SK-N-MC (cell line): ENCODE measurements around the gene GRIP1.

ENCODE experiments used
- DNase-seq: peaks from one replicate; pipeline ENCODE4 v3.0.0-alpha.2; 2011; ENCODE audit warnings: low read depth, low spot score
- H3K27ac ChIP-seq: fragments of 200-600 bp; sonication (generic); 2 replicates; pipeline ENCODE4 v1.5.1; 2016; ENCODE audit warnings: mixed run types
- H3K36me3 ChIP-seq: fragments of 200-600 bp; sonication (generic); 2 replicates; pipeline ENCODE4 v1.6.1; 2017; ENCODE audit warnings: antibody characterized with exemption, low read length, mixed read lengths; ENCODE audit not compliant: insufficient read depth
- H3K4me3 ChIP-seq: fragments of 200-600 bp; sonication (generic); 2 replicates; pipeline ENCODE4 v1.5.1; 2016
- H3K9ac ChIP-seq: fragments of 200-600 bp; sonication (generic); 2 replicates; pipeline ENCODE4 v1.8.0; 2017; ENCODE audit warnings: mixed run types, mixed read lengths; ENCODE audit not compliant: insufficient read length
- H3K9me3 ChIP-seq: fragments of 200-600 bp; sonication (generic); 2 replicates; pipeline ENCODE4 v1.6.1; 2017; ENCODE audit warnings: low read depth, mild to moderate bottlenecking, antibody characterized with exemption, low read length, moderate library complexity, mixed read lengths
- EZH2 ChIP-seq: fragments of 200-600 bp; sonication (generic); IDR thresholded peaks from one replicate; pipeline ENCODE4 v1.6.1; 2017; ENCODE audit warnings: antibody characterized with exemption
- FOXP2 ChIP-seq: optimal IDR thresholded peaks from 2 replicates; pipeline ENCODE3; 2011; ENCODE audit warnings: mild to moderate bottlenecking, moderate library complexity; ENCODE audit not compliant: insufficient read depth; ENCODE audit errors: extremely low read length, control extremely low read depth
- POLR2AphosphoS5 ChIP-seq: IDR thresholded peaks from 2 replicates; pipeline ENCODE4 v1.6.1; 2012; ENCODE audit warnings: mild to moderate bottlenecking, low read depth, low read length, borderline replicate concordance

The GRIP1 gene

DNA sequence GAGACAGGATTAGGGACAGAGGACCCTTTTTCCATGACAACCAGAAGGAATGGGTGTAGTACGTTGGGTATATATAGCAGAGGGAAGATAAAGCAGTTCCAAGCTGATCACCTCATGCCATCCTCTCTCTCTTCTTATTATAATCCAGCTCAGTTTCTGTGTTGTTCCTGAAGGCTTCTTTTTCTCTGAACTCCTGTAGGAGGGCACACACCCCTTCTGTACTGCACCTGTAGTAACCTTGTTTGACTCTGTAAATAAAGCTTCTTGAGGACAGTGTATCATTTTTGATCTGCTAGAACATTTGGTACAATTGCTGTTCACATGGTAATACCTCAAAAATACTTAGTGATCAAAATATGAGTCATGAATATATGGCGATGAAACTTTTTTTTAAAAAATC lies 343.1 kb downstream of the GRIP1 start:
- H3K4me3 ChIP-seq = no peak overlapping the region
- H3K36me3 ChIP-seq = no peaks in the 10 kb centered on the region; the same call in 1 of the 2 replicates
- no peaks in the 10 kb centered on the region for H3K9me3 ChIP-seq
- no peak for DNase-seq
- H3K9ac ChIP-seq = no peak overlapping the region
- TF ChIP-seq FOXP2 (no peak), POLR2AphosphoS5 (no peak), EZH2 (no peak)
- no peak overlapping the region for H3K27ac ChIP-seq

DNA sequence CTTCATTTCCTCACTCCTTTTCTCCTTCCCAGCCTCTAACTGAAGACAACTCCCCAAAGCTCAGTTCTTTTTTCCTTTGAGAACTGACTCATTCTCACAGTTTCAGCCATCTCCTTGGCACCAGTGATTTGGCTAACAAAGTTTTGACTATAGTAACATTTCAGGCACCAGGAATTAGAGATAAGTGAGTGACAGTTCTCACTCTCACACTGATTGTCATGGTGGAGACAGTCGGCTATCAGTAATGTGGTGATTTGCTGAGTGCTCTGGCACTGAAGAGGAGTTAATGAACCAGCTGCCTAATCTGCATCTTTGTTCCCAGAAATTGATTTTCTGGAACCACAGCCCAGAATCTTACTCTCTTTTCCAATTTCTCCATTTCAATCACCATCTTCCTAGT lies 347.1 kb downstream of the GRIP1 start:
- H3K9ac ChIP-seq = no peak overlapping the region
- no peak for DNase-seq
- TF ChIP-seq POLR2AphosphoS5 (no peak), FOXP2 (no peak), EZH2 (no peak)
- H3K36me3 ChIP-seq = no peaks in the 10 kb centered on the region
- no peak overlapping the region for H3K27ac ChIP-seq
- no peaks in the 10 kb centered on the region for H3K9me3 ChIP-seq
- no peak overlapping the region for H3K4me3 ChIP-seq

DNA sequence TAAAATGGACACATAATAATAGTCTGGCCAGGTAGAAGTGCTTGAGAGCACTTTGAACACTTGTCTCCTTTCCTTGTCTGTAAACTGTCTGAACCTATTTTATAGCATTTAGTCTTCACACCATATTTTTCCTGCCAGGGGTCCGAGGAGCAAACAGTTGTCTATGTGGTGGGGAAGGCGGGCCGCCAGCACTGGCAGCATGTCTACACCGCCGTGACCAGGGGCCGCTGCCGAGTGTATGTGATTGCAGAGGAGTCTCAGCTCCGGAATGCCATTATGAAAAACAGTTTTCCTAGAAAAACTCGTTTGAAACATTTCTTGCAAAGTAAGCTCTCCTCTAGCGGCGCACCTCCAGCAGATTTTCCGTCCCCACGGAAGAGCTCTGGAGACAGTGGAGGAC lies 347.9 kb downstream of the GRIP1 start:
- no peak overlapping the region for H3K9ac ChIP-seq
- H3K36me3 ChIP-seq = no peaks in the 10 kb centered on the region
- TF ChIP-seq POLR2AphosphoS5 = no peak
- TF ChIP-seq EZH2 = no peak
- TF ChIP-seq FOXP2 = no peak
- H3K4me3 ChIP-seq = no peak overlapping the region
- H3K9me3 ChIP-seq = no peaks in the 10 kb centered on the region
- DNase-seq = no peak
- no peak overlapping the region for H3K27ac ChIP-seq

DNA sequence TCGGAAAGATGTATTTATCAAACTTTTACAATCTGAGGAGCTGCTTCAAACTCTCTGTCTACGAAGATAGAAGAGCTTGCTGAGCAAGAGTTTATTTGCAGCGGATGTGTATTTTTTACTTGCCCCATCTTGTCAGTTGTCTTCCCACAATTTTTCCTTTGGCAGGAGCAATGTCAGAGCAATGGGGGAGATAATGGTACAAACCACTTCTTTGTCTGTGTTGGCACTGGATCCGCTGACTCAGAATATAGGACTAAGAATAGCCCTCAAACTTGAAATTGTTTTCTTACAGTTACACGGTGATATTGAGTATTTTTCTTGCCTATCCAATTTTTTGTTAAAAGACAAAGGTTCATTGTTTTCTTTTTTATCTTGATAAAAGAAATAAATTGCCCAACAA lies 348.9 kb downstream of the GRIP1 start:
- H3K4me3 ChIP-seq = no peak overlapping the region
- no peak for TF ChIP-seq POLR2AphosphoS5
- no peak for TF ChIP-seq EZH2
- TF ChIP-seq FOXP2 = no peak
- no peak overlapping the region for H3K9ac ChIP-seq
- no peak for DNase-seq
- no peaks in the 10 kb centered on the region for H3K9me3 ChIP-seq
- no peak overlapping the region for H3K27ac ChIP-seq
- H3K36me3 ChIP-seq = no peaks in the 10 kb centered on the region

DNA sequence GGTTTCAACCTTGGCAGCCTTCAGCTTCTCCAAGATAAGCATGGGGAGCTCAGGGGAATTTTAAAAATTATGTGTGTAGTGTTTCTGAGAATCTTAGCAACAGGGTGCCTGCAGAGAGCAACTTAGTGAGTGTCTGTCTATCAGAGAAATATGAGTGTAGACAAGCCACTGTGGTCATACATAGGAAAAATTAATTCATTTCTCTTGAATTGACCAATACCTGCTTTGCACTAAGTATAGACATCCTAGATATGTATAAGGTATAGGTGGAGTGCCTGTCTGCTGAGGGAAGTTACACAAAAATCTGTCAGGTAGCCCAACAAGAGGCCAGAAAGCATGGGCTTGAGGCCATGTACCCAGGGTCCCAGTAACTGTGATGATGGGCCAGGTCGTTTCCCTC lies 355.9 kb downstream of the GRIP1 start:
- H3K4me3 ChIP-seq = no peak overlapping the region
- DNase-seq = no peak
- H3K9ac ChIP-seq = no peak overlapping the region
- no peaks in the 10 kb centered on the region for H3K9me3 ChIP-seq
- H3K36me3 ChIP-seq = no peaks in the 10 kb centered on the region
- H3K27ac ChIP-seq = no peak overlapping the region
- TF ChIP-seq EZH2 (no peak), POLR2AphosphoS5 (no peak), FOXP2 (no peak)

DNA sequence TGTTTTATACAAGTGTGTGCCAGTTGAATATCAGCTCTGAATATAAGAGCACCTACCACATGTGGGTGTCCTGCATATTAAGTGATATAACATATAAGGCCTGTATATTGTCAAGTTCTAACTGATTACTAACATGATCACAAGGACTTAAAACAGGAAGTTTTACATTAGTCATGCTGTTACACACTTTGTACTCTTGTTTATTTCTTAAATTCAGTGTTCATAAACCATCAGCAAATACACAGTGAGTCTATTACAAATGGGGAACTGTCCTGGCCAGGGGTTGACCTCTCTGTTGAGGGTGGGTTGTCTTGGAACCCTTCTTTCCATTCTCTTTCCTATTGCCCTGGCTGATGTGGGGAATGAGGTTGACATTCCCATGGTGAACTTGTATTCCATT lies 357.4 kb downstream of the GRIP1 start:
- no peak for DNase-seq
- no peaks in the 10 kb centered on the region for H3K36me3 ChIP-seq
- no peaks in the 10 kb centered on the region for H3K9me3 ChIP-seq
- H3K4me3 ChIP-seq = no peak overlapping the region
- no peak overlapping the region for H3K9ac ChIP-seq
- no peak for TF ChIP-seq EZH2
- TF ChIP-seq FOXP2 = no peak
- TF ChIP-seq POLR2AphosphoS5 = no peak
- H3K27ac ChIP-seq = no peak overlapping the region

DNA sequence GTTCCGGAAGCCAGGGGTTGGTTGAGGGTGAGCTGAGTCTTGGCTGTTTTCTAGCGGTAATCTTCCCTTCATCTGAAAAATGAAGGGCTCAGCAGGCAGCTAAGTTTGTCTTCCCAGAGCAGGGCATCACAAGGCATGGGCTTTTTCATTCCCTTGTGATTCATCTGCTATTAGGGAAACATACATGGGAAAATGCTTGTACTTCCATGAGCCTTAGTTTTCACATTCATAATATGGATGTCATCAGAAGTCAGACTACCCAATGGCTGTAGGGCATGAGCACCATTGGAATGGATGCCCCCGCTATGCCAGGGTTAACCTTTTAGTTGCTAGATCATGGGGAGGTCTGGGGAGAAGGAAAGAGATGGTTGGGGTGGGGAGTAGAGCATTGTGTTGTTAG lies 357.9 kb downstream of the GRIP1 start:
- no peak overlapping the region for H3K4me3 ChIP-seq
- TF ChIP-seq FOXP2 = no peak
- no peak for TF ChIP-seq POLR2AphosphoS5
- no peak for TF ChIP-seq EZH2
- H3K27ac ChIP-seq = no peak overlapping the region
- no peak overlapping the region for H3K9ac ChIP-seq
- H3K9me3 ChIP-seq = no peaks in the 10 kb centered on the region
- H3K36me3 ChIP-seq = no peaks in the 10 kb centered on the region
- no peak for DNase-seq

DNA sequence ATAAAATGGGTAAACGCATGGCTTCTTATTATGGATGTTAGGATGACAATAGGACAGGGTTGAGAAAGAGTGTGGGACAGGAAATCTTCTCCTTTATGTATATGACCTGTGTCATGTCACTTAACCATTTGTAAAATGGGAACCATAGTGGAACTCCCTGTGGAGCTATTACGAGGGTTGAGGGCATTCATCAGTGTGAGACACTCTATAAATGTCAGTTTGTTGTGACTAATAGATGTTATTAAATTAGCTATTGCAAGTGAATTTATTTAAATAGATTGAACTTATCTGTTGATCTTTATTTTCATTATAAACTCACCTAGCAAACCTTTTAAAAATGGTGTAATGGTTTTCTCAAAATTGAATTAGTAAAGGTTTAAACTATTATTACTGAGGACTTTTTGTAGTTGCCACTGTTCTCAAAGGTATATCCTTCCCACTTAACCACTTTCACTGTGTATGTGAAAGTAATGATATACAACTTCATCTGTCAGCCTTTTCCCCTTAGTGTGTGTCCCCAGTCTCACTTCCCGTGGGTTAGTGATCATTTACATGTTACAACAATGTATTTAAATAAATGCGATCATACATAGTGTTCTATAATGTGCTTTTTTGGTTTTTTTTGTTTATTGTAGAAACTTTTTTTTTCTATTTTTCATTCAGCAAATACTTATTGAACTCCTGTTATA lies 359.5 kb downstream of the GRIP1 start:
- Histone ChIP-seq H3K4me3 (no peak overlapping the region), H3K36me3 (no peaks in the 10 kb centered on the region), H3K9me3 (no peaks in the 10 kb centered on the region), H3K9ac (no peak overlapping the region), H3K27ac (no peak overlapping the region)
- TF ChIP-seq POLR2AphosphoS5 (no peak), EZH2 (no peak), FOXP2 (no peak)
- peak; percentile 6 for DNase-seq

DNA sequence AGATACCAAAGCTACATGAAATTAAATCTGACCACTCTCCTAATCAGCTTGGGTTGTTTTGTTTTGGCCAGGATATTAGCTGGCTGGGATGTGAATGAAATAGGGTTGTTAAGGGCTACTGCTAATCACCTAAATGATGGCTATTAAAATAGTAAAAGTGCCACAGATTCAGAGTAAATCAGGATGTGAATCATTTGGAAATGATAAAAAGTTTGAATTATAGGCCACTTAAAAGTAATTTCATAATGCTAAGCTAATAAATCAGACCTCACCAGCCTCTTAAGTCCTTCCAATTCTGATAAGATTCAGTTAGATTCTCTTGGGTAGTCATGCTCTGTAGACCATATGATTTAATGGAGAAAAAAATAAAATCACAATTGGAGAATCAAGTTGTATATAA lies 364.6 kb downstream of the GRIP1 start:
- peaks cover 11% of the 10 kb centered on the region; the same call in 1 of the 2 replicates for H3K36me3 ChIP-seq
- H3K27ac ChIP-seq = no peak overlapping the region
- H3K9me3 ChIP-seq = no peaks in the 10 kb centered on the region
- TF ChIP-seq POLR2AphosphoS5 (no peak), EZH2 (no peak), FOXP2 (no peak)
- DNase-seq = no peak
- H3K4me3 ChIP-seq = no peak overlapping the region
- H3K9ac ChIP-seq = no peak overlapping the region
